ENCODE data around the gene GBE1. TPM values are rescaled to one million over a fixed set of nuclear protein-coding genes. Genes with fewer than 3 reads are reported as not detected.

Gene GBE1
- total RNA-seq, 1 donor from 2014 or later: 73.1 TPM

DNA sequence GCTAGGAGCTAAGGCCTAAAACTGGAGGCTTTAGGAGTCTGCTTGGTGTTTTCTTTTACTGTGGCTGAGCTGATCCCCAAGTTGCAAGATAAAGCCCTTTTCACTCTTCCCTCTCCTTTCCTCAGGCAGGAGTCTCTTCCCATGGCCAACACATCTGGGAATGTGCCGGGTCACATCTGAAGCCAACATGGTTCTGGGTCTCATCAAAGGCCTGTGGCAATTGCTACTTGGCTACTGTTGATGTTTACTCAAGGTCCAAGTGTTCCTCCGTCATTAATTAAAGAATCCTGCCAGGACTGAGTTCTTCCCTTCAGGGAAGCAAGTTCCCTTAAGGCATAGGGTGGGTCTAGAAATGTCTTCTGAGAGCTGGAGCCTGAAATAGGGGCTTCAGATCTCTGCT is 230.2 kb downstream of the GBE1 start:
- TF ChIP-seq, protein P1, sequence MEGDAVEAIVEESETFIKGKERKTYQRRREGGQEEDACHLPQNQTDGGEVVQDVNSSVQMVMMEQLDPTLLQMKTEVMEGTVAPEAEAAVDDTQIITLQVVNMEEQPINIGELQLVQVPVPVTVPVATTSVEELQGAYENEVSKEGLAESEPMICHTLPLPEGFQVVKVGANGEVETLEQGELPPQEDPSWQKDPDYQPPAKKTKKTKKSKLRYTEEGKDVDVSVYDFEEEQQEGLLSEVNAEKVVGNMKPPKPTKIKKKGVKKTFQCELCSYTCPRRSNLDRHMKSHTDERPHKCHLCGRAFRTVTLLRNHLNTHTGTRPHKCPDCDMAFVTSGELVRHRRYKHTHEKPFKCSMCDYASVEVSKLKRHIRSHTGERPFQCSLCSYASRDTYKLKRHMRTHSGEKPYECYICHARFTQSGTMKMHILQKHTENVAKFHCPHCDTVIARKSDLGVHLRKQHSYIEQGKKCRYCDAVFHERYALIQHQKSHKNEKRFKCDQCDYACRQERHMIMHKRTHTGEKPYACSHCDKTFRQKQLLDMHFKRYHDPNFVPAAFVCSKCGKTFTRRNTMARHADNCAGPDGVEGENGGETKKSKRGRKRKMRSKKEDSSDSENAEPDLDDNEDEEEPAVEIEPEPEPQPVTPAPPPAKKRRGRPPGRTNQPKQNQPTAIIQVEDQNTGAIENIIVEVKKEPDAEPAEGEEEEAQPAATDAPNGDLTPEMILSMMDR (IDR thresholded peaks at IDR 0.05; ENCODE audit: borderline replicate concordance): no peak
- Histone ChIP-seq H3K4me3 (no peak overlapping the region), H3K4me1 (no peaks in the 10 kb centered on the region), H3K27me3 (ENCODE audit: low read depth) (no peaks in the 10 kb centered on the region), H3K27ac (replicated peaks) (no peak overlapping the region), H3K9me3 (replicated peaks) (peaks cover 4% of the 10 kb centered on the region), H3K36me3 (peaks cover 83% of the 10 kb centered on the region)
- intact Hi-C loops (cut with micrococcal nuclease): no loop called here
- no peak for DNase-seq

DNA sequence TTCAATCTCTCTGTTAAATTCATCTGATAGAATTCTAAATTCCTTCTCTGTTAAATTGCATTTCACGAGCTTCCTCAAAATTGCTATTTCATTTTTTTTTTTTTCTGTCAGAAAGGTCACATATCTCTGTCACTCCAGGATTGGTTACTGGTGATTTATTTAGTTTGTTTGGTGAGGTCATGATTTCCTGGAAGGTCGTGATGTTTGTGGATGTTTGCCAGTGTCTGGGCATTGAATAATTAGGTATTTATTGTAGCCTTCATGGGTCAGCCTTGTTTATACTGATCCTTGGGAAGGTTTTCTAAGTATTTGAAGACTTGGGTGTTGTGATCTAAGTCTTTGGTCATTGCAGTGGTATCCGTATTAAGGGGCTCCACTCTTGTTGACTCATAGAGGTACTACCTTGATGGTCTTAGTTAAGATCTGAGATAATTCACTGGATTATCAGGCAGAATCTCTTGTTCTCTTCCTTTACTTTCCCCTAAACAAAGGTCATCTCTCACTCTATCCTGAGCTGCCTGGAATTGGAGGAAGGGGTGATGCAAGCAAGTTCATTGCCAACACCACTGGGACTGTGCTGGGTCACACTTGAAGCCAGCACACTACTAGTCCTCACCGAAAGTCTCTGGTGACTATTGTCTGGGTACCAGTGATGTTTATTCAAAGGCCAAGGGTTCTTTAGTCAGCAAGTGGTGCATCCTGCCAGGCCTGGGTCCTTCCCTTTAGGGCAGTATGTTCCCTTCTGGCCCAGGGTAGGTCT is 231.1 kb downstream of the GBE1 start:
- peaks cover 77% of the 10 kb centered on the region for H3K36me3 ChIP-seq
- no peak overlapping the region for H3K27ac ChIP-seq (replicated peaks)
- no peaks in the 10 kb centered on the region for H3K4me1 ChIP-seq
- no peak for DNase-seq
- no peak overlapping the region for H3K4me3 ChIP-seq
- TF ChIP-seq, protein P1 (IDR thresholded peaks at IDR 0.05; ENCODE audit: borderline replicate concordance): no peak
- no peaks in the 10 kb centered on the region for H3K27me3 ChIP-seq (ENCODE audit: low read depth)
- intact Hi-C loops (cut with micrococcal nuclease): no loop called here
- H3K9me3 ChIP-seq (replicated peaks): peaks cover 4% of the 10 kb centered on the region

DNA sequence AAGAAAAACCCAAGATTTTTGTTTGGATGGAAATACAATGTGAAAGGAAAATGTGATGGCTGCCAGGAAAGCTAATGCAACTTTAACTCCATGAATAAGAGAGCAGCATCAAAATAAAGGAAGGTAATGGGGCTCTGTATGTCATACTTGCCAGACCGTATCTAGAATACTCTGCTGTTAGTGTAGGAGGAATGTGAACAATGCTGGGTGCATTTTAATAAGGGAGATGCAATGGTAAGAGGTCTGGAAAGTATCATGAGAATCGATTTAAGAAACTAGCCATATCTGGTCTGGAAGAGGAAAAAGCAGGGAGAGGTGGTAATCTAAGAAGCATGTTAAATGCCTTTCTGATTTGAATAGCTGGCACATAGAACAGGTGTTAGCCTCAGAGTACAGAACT is 239.6 kb downstream of the GBE1 start:
- no peak overlapping the region for H3K4me3 ChIP-seq
- H3K9me3 ChIP-seq (replicated peaks): peaks cover 7% of the 10 kb centered on the region
- H3K27me3 ChIP-seq (ENCODE audit: low read depth): no peaks in the 10 kb centered on the region
- H3K36me3 ChIP-seq: peaks cover 14% of the 10 kb centered on the region
- H3K4me1 ChIP-seq: peaks cover 11% of the 10 kb centered on the region
- TF ChIP-seq, protein P1 (IDR thresholded peaks at IDR 0.05; ENCODE audit: borderline replicate concordance): no peak
- no peak for DNase-seq
- H3K27ac ChIP-seq (replicated peaks): no peak overlapping the region
- intact Hi-C loops (cut with micrococcal nuclease): no loop called here

DNA sequence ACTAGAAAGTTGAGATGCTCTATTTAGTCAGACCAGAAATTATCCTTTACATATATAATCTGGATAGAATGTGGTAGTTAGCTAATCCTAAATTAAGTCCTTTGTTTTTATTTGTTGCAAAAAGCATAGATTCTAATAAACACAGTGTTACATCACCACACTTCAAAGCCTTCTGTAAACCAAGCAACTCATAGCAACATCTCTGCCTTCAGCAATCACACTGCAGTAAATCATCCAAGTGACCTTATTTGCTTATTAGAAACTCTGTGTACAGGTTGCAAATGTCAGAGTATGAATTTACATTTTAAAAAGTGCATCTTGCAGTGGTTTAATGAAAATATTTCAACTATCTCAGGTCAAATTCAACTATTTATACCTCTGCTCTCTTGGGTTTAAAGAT is 242.5 kb downstream of the GBE1 start:
- intact Hi-C loops (cut with micrococcal nuclease): no loop called here
- peaks cover 11% of the 10 kb centered on the region for H3K4me1 ChIP-seq
- H3K36me3 ChIP-seq: peaks cover 9% of the 10 kb centered on the region
- no peaks in the 10 kb centered on the region for H3K27me3 ChIP-seq (ENCODE audit: low read depth)
- TF ChIP-seq, protein P1 (IDR thresholded peaks at IDR 0.05; ENCODE audit: borderline replicate concordance): no peak
- H3K9me3 ChIP-seq (replicated peaks): no peaks in the 10 kb centered on the region
- no peak overlapping the region for H3K4me3 ChIP-seq
- H3K27ac ChIP-seq (replicated peaks): no peak overlapping the region
- DNase-seq: no peak

DNA sequence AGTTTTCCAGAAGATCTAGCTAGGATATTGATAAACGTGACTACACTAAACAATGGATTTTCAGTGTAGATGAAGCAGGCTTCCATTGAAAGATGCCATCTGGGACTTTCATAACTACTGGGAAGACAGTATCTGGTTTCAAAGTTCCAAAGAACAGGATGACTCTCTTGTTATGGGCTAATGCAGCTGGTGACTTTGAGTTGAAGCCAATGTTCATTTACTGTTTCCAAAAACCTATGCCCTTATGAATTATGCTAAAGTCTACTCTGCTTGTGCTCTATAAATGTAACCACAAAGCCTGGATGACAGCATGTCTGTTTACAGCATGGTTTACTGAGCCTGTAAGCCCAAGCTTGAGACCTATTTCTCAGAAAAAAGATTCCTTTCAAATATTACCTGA is 245.4 kb downstream of the GBE1 start:
- Histone ChIP-seq H3K27me3 (ENCODE audit: low read depth) (no peaks in the 10 kb centered on the region), H3K4me3 (no peak overlapping the region), H3K4me1 (peaks cover 6% of the 10 kb centered on the region), H3K9me3 (replicated peaks) (no peaks in the 10 kb centered on the region), H3K36me3 (peaks cover 9% of the 10 kb centered on the region), H3K27ac (replicated peaks) (no peak overlapping the region)
- DNase-seq: no peak
- intact Hi-C loops (cut with micrococcal nuclease): no loop called here
- TF ChIP-seq, protein P1 (IDR thresholded peaks at IDR 0.05; ENCODE audit: borderline replicate concordance): no peak
